Prostate gland (tissue), 2 donors: ENCODE data around the gene PGAM1.

ENCODE experiments used
- POLR2A ChIP-seq: fragments of 450-650 bp; IDR thresholded peaks from one replicate; pipeline ENCODE4 v1.6.1; 2016; ENCODE audit warnings: antibody characterized with exemption, mild to moderate bottlenecking
- POLR2AphosphoS5 ChIP-seq: sonication (generic); formaldehyde crosslinking; IDR thresholded peaks from one replicate; pipeline ENCODE4 v1.6.1; 2017; ENCODE audit warnings: antibody characterized with exemption
- TF ChIP-seq, protein P1 (sequence below), 4 experiments: fragments of 200-600 bp in 2 of 4; fragments of 450-650 bp in 2 of 4; sonication (generic) in 2 of 4; IDR thresholded peaks; 1 replicate in 3 of 4; 2 replicates in 1 of 4; pipeline ENCODE4 v1.5.1; 2016 to 2019; ENCODE audit warnings: antibody characterized with exemption in 4 of 4, mild to moderate bottlenecking in 2 of 4, moderate library complexity in 2 of 4

DNA sequence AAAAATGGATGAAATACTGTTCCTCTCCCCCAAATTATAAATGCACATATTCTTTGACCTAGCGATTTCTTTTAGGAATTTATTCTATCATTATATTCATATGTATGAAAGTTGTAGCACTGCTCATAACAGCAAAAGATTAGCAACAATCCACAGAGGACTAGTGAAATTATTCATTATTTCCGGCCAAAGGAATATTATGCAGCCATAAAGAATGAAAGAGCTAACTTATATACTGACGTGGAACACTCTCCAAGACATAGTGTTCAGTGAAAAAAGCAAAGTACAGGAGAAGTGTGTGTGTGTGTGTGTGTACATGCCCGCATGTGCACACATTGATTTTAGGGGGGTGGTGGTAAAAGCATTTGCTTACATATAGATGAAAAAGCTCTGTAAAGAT, 48.9 kb downstream of the PGAM1 start:
- TF ChIP-seq, protein P1, sequence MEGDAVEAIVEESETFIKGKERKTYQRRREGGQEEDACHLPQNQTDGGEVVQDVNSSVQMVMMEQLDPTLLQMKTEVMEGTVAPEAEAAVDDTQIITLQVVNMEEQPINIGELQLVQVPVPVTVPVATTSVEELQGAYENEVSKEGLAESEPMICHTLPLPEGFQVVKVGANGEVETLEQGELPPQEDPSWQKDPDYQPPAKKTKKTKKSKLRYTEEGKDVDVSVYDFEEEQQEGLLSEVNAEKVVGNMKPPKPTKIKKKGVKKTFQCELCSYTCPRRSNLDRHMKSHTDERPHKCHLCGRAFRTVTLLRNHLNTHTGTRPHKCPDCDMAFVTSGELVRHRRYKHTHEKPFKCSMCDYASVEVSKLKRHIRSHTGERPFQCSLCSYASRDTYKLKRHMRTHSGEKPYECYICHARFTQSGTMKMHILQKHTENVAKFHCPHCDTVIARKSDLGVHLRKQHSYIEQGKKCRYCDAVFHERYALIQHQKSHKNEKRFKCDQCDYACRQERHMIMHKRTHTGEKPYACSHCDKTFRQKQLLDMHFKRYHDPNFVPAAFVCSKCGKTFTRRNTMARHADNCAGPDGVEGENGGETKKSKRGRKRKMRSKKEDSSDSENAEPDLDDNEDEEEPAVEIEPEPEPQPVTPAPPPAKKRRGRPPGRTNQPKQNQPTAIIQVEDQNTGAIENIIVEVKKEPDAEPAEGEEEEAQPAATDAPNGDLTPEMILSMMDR (IDR thresholded peaks at IDR 0.05), result no peak
- no peak for TF ChIP-seq POLR2AphosphoS5
- TF ChIP-seq POLR2A, result no peak
